Right atrium auricular region (tissue), 2 donors: ENCODE data around the gene PLOD2. TPM values are rescaled to one million over a fixed set of nuclear protein-coding genes. Genes with fewer than 3 reads are reported as not detected.

ENCODE experiments used
- DNase-seq: peaks from one replicate; pipeline ENCODE4 v3.0.0-alpha.2; 2019; ENCODE audit warnings: low spot score
- H3K27ac ChIP-seq, 2 donors: fragments of 200-600 bp; sonication (generic); 1 replicate in 1 of 2; 2 replicates in 1 of 2; pipeline ENCODE4 v1.5.1; 2016 to 2019
- H3K27me3 ChIP-seq, 2 donors: fragments of 200-600 bp; sonication (generic); one replicate each; pipeline versions ENCODE4 v1.5.1 to v1.6.0; 2017 to 2019
- H3K36me3 ChIP-seq: fragments of 200-600 bp; sonication (generic); one replicate; pipeline ENCODE4 v1.5.1; 2016
- H3K4me1 ChIP-seq, 2 donors: fragments of 200-600 bp; sonication (generic); one replicate each; pipeline versions ENCODE4 v1.5.1 to v1.6.0; 2017 to 2019
- H3K4me3 ChIP-seq, 2 donors: fragments of 200-600 bp; sonication (generic); 1 replicate in 1 of 2; 2 replicates in 1 of 2; pipeline ENCODE4 v1.5.1; 2017 to 2019; ENCODE audit warnings: mild to moderate bottlenecking in 1 of 2, moderate library complexity in 1 of 2
- H3K9me3 ChIP-seq, 2 donors: fragments of 200-600 bp; sonication (generic); one replicate each; pipeline ENCODE4 v1.5.1; 2019
- total RNA-seq, 2 donors: library from RNA; depleted of rRNA; stranded (reverse); fragments of >200 nt; gene quantifications; one replicate each; pipeline ENCODE4 v1.1.0, GENCODE V29; 2016
- TF ChIP-seq, protein P1 (sequence below), 2 donors: fragments of 200-600 bp; sonication (generic); IDR thresholded peaks; one replicate each; pipeline ENCODE4 v1.5.1; 2019; ENCODE audit warnings: antibody characterized with exemption in 2 of 2

Gene PLOD2
- total RNA-seq, 2 donors from 2014 or later = 18.2 to 30.5 TPM

DNA sequence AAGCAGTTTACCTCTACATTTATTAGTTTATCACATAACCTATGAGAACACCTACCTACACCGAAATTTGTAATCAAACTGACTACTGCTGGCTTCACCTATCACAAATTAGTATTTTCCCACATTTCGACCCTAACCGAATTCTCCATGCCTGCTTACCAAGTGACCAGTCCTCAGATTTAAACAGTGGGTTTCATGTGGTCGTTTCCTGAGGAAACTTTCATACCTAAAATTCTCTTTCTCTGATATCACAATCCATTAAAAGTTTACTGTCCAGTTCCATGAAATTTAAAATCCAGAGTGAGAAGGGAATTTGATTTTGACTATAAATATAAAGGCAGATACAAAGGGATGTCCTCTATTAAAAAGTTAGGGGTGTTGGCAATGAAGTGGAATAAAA, 1.9 kb downstream of the PLOD2 start:
- no peaks in the 10 kb centered on the region for H3K27me3 ChIP-seq
- H3K9me3 ChIP-seq = no peaks in the 10 kb centered on the region
- peak overlapping the region; percentile 58 to 81 for H3K4me3 ChIP-seq
- H3K27ac ChIP-seq = peak overlapping the region; percentile 91 to 96
- no peak for DNase-seq
- TF ChIP-seq, protein P1, sequence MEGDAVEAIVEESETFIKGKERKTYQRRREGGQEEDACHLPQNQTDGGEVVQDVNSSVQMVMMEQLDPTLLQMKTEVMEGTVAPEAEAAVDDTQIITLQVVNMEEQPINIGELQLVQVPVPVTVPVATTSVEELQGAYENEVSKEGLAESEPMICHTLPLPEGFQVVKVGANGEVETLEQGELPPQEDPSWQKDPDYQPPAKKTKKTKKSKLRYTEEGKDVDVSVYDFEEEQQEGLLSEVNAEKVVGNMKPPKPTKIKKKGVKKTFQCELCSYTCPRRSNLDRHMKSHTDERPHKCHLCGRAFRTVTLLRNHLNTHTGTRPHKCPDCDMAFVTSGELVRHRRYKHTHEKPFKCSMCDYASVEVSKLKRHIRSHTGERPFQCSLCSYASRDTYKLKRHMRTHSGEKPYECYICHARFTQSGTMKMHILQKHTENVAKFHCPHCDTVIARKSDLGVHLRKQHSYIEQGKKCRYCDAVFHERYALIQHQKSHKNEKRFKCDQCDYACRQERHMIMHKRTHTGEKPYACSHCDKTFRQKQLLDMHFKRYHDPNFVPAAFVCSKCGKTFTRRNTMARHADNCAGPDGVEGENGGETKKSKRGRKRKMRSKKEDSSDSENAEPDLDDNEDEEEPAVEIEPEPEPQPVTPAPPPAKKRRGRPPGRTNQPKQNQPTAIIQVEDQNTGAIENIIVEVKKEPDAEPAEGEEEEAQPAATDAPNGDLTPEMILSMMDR (IDR thresholded peaks at IDR 0.05) = no peak
- H3K4me1 ChIP-seq = peaks cover 0 to 56% of the 10 kb centered on the region in 2 donors
- no peaks in the 10 kb centered on the region for H3K36me3 ChIP-seq

DNA sequence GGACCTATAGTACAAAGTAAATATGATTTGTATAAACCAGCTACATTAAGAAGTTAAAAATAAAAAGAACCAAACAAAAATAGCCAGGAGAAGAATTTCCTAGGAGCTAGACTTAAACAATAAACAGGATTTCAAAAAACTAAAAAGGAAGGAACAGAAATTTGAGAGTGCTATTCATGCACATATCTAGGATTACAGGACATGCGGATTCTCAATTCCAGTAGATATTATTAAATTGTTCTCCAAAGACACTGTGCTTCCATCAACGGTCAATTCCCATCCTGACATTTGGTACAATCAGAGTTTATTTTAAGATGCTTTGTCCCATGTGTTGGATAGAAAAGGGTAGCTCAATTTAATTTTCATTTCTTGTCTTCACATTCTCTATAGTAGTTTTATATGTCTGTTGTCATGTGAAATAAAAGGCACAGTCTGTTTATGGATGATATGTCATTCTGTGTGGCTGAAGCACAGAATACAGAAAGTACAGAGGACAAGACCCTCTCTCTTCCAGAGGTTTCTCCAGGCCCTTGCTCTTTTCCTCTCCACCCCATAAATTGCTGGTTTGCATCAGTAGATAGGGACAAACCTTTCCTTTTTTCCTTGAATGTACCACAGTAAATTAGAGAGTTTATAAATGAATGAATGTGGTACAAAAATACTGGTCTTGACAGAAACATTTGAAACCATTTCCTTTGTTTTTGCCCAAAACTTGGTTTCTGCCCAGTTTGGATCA, 3.5 kb downstream of the PLOD2 start:
- H3K9me3 ChIP-seq = no peaks in the 10 kb centered on the region
- TF ChIP-seq, protein P1 (IDR thresholded peaks at IDR 0.05) = no peak
- peaks cover 0 to 63% of the 10 kb centered on the region in 2 donors for H3K4me1 ChIP-seq
- H3K27ac ChIP-seq = peak overlapping the region; percentile 91 to 96
- no peak for DNase-seq
- no peaks in the 10 kb centered on the region for H3K27me3 ChIP-seq
- peak overlapping the region in 1 of 2 donors; percentile 7 for H3K4me3 ChIP-seq
- H3K36me3 ChIP-seq = no peaks in the 10 kb centered on the region

DNA sequence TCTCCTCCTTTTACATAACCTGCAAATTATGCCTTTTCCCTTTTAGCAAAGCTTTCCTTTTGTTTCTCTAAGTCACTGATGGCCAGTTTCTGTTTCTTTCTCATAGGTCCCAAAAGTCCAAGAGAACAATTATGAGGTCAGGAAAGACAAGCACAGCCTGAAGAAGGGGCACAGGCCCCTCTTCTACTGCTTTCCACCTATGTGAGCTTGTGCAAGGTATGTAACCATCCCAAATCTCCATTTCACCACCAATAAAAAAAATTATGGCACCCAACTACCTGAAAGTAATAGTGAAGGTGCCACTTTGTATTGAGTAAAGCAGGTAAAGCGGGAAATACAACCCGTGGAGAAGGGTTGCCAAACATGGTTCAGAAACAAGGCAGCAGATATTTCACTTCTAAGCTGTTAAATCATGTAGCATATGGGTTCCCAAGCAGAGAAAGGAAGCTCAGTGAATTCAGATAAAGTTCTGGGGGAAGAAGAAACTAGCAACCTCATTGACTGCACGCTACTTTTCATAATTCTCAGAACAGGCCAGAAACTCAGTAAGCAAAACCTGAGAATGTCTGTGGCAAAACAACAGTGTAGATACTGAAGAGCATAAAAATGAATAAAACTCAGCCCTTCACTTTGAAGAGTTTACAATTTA, 4.2 kb downstream of the PLOD2 start:
- DNase-seq = no peak
- TF ChIP-seq, protein P1 (IDR thresholded peaks at IDR 0.05) = no peak
- peaks cover 0 to 63% of the 10 kb centered on the region in 2 donors for H3K4me1 ChIP-seq

DNA sequence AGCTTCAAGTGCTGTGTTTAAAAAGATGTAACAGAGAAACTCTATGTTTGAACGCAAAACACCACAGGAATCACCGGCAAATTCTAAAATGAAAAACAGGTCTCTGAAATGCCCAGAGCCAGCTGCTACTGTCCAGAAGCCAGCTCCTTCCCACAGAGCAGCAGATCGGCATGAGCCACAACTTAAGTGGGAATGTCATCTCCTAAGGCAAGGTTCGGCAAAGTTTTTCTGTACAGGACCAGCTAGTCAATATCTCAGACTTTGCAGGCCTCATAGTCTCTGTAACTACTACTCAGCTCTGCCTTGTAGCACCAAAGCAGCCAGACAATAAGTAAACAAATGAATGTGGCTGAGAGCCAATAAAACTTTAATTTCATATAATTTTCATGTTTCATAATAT, 4.9 kb downstream of the PLOD2 start:
- peak overlapping the region; percentile 91 to 96 for H3K27ac ChIP-seq
- H3K4me1 ChIP-seq = peaks cover 0 to 66% of the 10 kb centered on the region in 2 donors
- H3K27me3 ChIP-seq = no peaks in the 10 kb centered on the region
- H3K9me3 ChIP-seq = no peaks in the 10 kb centered on the region
- peak overlapping the region in 1 of 2 donors; percentile 7 for H3K4me3 ChIP-seq
- DNase-seq = no peak
- TF ChIP-seq, protein P1 (IDR thresholded peaks at IDR 0.05) = no peak
- H3K36me3 ChIP-seq = no peaks in the 10 kb centered on the region

More for the DNA sequence above, 4.2 kb downstream of the PLOD2 start:
- Histone ChIP-seq H3K36me3 (no peaks in the 10 kb centered on the region), H3K9me3 (no peaks in the 10 kb centered on the region), H3K27me3 (no peaks in the 10 kb centered on the region), H3K4me3 (peak overlapping the region in 1 of 2 donors; percentile 7), H3K27ac (peak overlapping the region; percentile 91 to 96)

DNA sequence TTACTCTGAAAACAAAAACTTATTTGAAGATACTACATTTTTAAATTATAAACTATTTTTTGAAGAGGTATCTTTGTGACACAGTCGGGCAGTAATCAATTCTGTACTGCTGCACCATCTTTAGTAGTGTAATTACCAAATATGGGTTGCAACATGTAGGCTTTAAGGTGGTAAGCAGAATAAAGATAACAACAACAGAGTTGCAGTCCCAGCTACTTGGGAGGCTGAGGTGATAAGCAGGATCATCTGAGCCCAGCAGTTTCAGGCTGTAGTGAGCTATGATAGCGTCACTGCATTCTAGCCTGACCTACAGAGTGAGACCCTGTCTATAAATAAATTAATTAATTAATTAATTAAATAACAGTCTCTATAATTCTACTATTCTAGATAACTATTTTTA, 6.0 kb downstream of the PLOD2 start:
- Histone ChIP-seq H3K4me1 (peaks cover 0 to 69% of the 10 kb centered on the region in 2 donors), H3K36me3 (no peaks in the 10 kb centered on the region), H3K27me3 (no peaks in the 10 kb centered on the region), H3K27ac (peak overlapping the region; percentile 91 to 96), H3K4me3 (no peak overlapping the region), H3K9me3 (no peaks in the 10 kb centered on the region)
- DNase-seq = no peak
- TF ChIP-seq, protein P1 (IDR thresholded peaks at IDR 0.05) = no peak
